GM12878 (cell line): ENCODE measurements around the gene SCIMP. TPM values are rescaled to one million over a fixed set of nuclear protein-coding genes. Genes with fewer than 3 reads are reported as not detected.

Source experiments
- ATAC-seq: fragments of 200-7000 bp; cut with Tn5 transposase; 3 replicates; pipeline ENCODE4 v1.9.1; 2020; ENCODE audit warnings: mild to moderate bottlenecking, moderate library complexity
- BruUV-seq: library from RNA; stranded (reverse); fragments of 400-500 nt; replicated peaks from 2 replicates; lab custom pipeline; 2021; lab: Mats Ljungman, UMichigan
- CTCF ChIA-PET: fragments of 300-600 bp; sonication (Branson Sonifier 250); formaldehyde crosslinking; extraction: SDS; loops from one replicate; lab custom pipeline; 2021; ENCODE audit warnings: inconsistent platforms; lab: Yijun Ruan, JAX
- POLR2A ChIA-PET: fragments of 350-600 bp; formaldehyde crosslinking; extraction: SDS; loops from one replicate; lab custom pipeline; 2021; ENCODE audit warnings: inconsistent platforms; lab: Charles Lee
- RAD21 ChIA-PET: fragments of 300-600 bp; sonication (Branson Sonifier 250); formaldehyde crosslinking; loops from one replicate; lab custom pipeline; 2023; ENCODE audit warnings: antibody characterized with exemption; ENCODE audit not compliant: unreplicated experiment; lab: Charles Lee
- SMC1A ChIA-PET: fragments of 300-600 bp; sonication (Branson Sonifier 250); formaldehyde crosslinking; loops from one replicate; lab custom pipeline; 2023; ENCODE audit not compliant: unreplicated experiment, uncharacterized antibody; lab: Charles Lee
- DNase-seq: peaks from one replicate; pipeline ENCODE4 v3.0.0-alpha.2; 2011; ENCODE audit warnings: low read depth, low spot score
- FAIRE-seq: peaks from 3 replicates; lab custom pipeline; 2011; peaks lifted over from hg19 to GRCh38; lab: Jason Lieb, UNC
- H2AFZ ChIP-seq: 2 replicates; pipeline ENCODE4 v1.6.0; 2011; ENCODE audit warnings: low read depth, low read length, control low read depth; ENCODE audit not compliant: control insufficient read depth
- H3K27ac ChIP-seq: 2 replicates; pipeline ENCODE4 v1.5.1; 2011; ENCODE audit warnings: control low read depth; ENCODE audit not compliant: control insufficient read depth, insufficient read depth
- H3K27me3 ChIP-seq, 2 experiments: replicated peaks in 1 of 2; 2 replicates each; pipeline versions ENCODE4 v1.6.0 to v1.6.1; 2011; ENCODE audit warnings: low read length in 1 of 2; ENCODE audit not compliant: control insufficient read depth in 2 of 2, insufficient read depth in 2 of 2
- H3K36me3 ChIP-seq, 2 experiments: 2 replicates each; pipeline ENCODE4 v1.5.1; 2011; ENCODE audit warnings: low read length in 1 of 2; ENCODE audit not compliant: control insufficient read depth in 2 of 2, insufficient read depth in 2 of 2
- H3K4me1 ChIP-seq: 2 replicates; pipeline ENCODE4 v1.6.1; 2011; ENCODE audit warnings: mild to moderate bottlenecking, low read length, moderate library complexity, mixed read lengths; ENCODE audit not compliant: control insufficient read depth, insufficient read depth
- H3K4me2 ChIP-seq: 2 replicates; pipeline ENCODE4 v1.6.0; 2011; ENCODE audit warnings: control low read depth; ENCODE audit not compliant: control insufficient read depth, insufficient read depth
- H3K4me3 ChIP-seq: fragments of 200-600 bp; sonication (generic); 2 replicates; pipeline ENCODE4 v1.5.1; 2016
- H3K79me2 ChIP-seq: 2 replicates; pipeline ENCODE4 v1.6.0; 2011; ENCODE audit warnings: low read length; ENCODE audit not compliant: control insufficient read depth, insufficient read depth
- H3K9ac ChIP-seq: 2 replicates; pipeline ENCODE4 v1.8.0; 2011; ENCODE audit warnings: low read length, control low read depth, mixed read lengths; ENCODE audit not compliant: control insufficient read depth, insufficient read depth
- H3K9me3 ChIP-seq: replicated peaks from 3 replicates; pipeline ENCODE4 v1.5.1; 2011; ENCODE audit warnings: mild to moderate bottlenecking, low read length; ENCODE audit not compliant: control insufficient read depth, insufficient read depth
- H4K20me1 ChIP-seq: 2 replicates; pipeline ENCODE4 v1.6.0; 2011; ENCODE audit not compliant: control insufficient read depth, insufficient read depth
- ATF3 ChIP-seq: IDR thresholded peaks from 2 replicates; pipeline ENCODE4 v1.6.1; 2011; ENCODE audit warnings: low read depth, mild to moderate bottlenecking, low read length, moderate library complexity, borderline replicate concordance; ENCODE audit errors: extremely low read depth
- HSF1 ChIP-seq: fragments of 150-350 bp; IDR thresholded peaks from 2 replicates; pipeline ENCODE4 v1.6.1; 2014; ENCODE audit warnings: mild to moderate bottlenecking, low read depth, low read length
- KAT2A ChIP-seq: conservative IDR thresholded peaks from 2 replicates; pipeline ENCODE4 v1.6.1; 2011; ENCODE audit warnings: low read depth, low read length; ENCODE audit not compliant: control insufficient read depth
- NR2C1 ChIP-seq: fragments of 450-650 bp; IDR thresholded peaks from 2 replicates; pipeline ENCODE4 v1.6.1; 2017; ENCODE audit warnings: antibody characterized with exemption, mild to moderate bottlenecking, moderate library complexity
- RCOR1 ChIP-seq: conservative IDR thresholded peaks from 2 replicates; pipeline ENCODE4 v1.6.1; 2012; ENCODE audit warnings: low read depth, low read length, improper control_type of control experiment
- SUPT20H ChIP-seq: IDR thresholded peaks from 2 replicates; pipeline ENCODE4 v1.6.1; 2011; ENCODE audit warnings: low read depth, mild to moderate bottlenecking, low read length, moderate library complexity, borderline replicate concordance; ENCODE audit not compliant: control insufficient read depth
- USF2 ChIP-seq: IDR thresholded peaks from 2 replicates; pipeline ENCODE4 v1.6.1; 2011; ENCODE audit warnings: low read depth, low read length, improper control_type of control experiment, borderline replicate concordance
- ZBED1 ChIP-seq: IDR thresholded peaks from 2 replicates; pipeline ENCODE4 v1.6.1; 2016; ENCODE audit warnings: borderline replicate concordance
- WGBS: methylation state at CpG from one replicate; pipeline ENCODE4 v1.1.6; 2016; ENCODE audit warnings: low lambda C conversion rate; ENCODE audit not compliant: insufficient replicate concordance, insufficient coverage; ENCODE audit errors: missing lambda C conversion rate; 5-methylcytosine and 5-hydroxymethylcytosine counted together
- in situ Hi-C: fragments of 300-500 bp; cut with MboI; formaldehyde crosslinking; loops from 9 replicates; pipeline ENCODE4 v1.14.3; 2018; ENCODE audit warnings: mixed read lengths
- intact Hi-C: fragments of 100-400 bp; cut with micrococcal nuclease; formaldehyde crosslinking; loops from one replicate; pipeline ENCODE4 v1.14.2; 2022; ENCODE audit not compliant: unreplicated experiment
- polyA plus RNA-seq, 11 experiments: library from polyadenylated mRNA; depleted of rRNA in 4 of 11; unstranded in 6 of 11; stranded (reverse) in 5 of 11; fragments of >200 nt; fragmentation: Nextera tagmentation in 4 of 11; fragmentation: Illumina TruSeq in 1 of 11; extraction: Ambion mirVana in 4 of 11; extraction: Trizol in 1 of 11; gene quantifications; 1 replicate in 1 of 11; 2 replicates in 10 of 11; pipeline versions ENCODE4 v1.2.1 to v1.2.3, GENCODE V29; 2011 to 2016; ENCODE audit warnings: inconsistent platforms in 2 of 11, missing spikeins in 2 of 11, low read depth in 1 of 11
- total RNA-seq, 4 experiments: library from RNA; depleted of rRNA in 3 of 4; stranded (reverse); fragments of >200 nt in 3 of 4; fragmentation: Illumina TruSeq in 1 of 4; extraction: Trizol in 1 of 4; gene quantifications; 2 replicates each; pipeline versions ENCODE4 v1.2.1 to v1.2.3, GENCODE V29; 2013 to 2021
- TF ChIP-seq, protein P1 (sequence below): IDR thresholded peaks from 2 replicates; pipeline ENCODE4 v1.6.1; 2012; ENCODE audit warnings: mild to moderate bottlenecking, low read depth, low read length

Gene SCIMP
- total and polyA plus RNA-seq, 10 of the 15 experiments (the other 5 are each of a cell fraction or from before 2014, with no cell fraction given) = 56.7 to 151 (median 95.0) TPM

GRCh38 chr17:5220074-5220473, 14.6 kb downstream of the SCIMP start:
- CTCF ChIA-PET = interaction anchor here (1.1 kb wide), 1 partner anchor 22 kb away, joined by 3 read pairs; no protein-coding TSS in a partner anchor
- no TSS peak for BruUV-seq
- 83% methylated on average over 5 of the region's 5 CpGs for WGBS

More at GRCh38 chr17:5220074-5220473, 14.6 kb downstream of the SCIMP start:
- ChIA-PET SMC1A (interaction anchor here (1.7 kb wide), 1 partner anchor 19 kb away, joined by 7 read pairs; no protein-coding TSS in a partner anchor), POLR2A (interaction anchor here (0.7 to 1.6 kb wide), 2 partner anchors 9 to 25 kb away, joined by 3 to 5 read pairs; no protein-coding TSS in a partner anchor), RAD21 (interaction anchor here (1.0 kb wide), 1 partner anchor 10 kb away, joined by 3 read pairs; no protein-coding TSS in a partner anchor)
- H3K4me2 ChIP-seq = no peak overlapping the region
- H2AFZ ChIP-seq = no peak overlapping the region
- H4K20me1 ChIP-seq = no peaks in the 10 kb centered on the region
- FAIRE-seq (no peak), ATAC-seq (no peak), DNase-seq (no peak)
- in situ Hi-C loops (loop anchor here (25.0 kb wide), 1 partner anchor 1508 kb away; the partner anchor contains the start of gene HASPIN), intact Hi-C loops (no loop called here)
- H3K27me3 ChIP-seq = no peaks in the 10 kb centered on the region
- H3K27ac ChIP-seq = no peak overlapping the region
- H3K36me3 ChIP-seq = peaks cover 0 to 41% of the 10 kb centered on the region in 2 experiments; a peak in 2 of 4 replicates
- H3K9me3 ChIP-seq = no peaks in the 10 kb centered on the region
- H3K4me3 ChIP-seq = no peak overlapping the region
- H3K4me1 ChIP-seq = peaks cover 40% of the 10 kb centered on the region
- no peak for TF ChIP-seq USF2
- TF ChIP-seq ATF3 = no peak
- TF ChIP-seq KAT2A = no peak
- no peak for TF ChIP-seq ZBED1
- TF ChIP-seq SUPT20H = no peak
- TF ChIP-seq RCOR1 = no peak
- TF ChIP-seq, protein P1, sequence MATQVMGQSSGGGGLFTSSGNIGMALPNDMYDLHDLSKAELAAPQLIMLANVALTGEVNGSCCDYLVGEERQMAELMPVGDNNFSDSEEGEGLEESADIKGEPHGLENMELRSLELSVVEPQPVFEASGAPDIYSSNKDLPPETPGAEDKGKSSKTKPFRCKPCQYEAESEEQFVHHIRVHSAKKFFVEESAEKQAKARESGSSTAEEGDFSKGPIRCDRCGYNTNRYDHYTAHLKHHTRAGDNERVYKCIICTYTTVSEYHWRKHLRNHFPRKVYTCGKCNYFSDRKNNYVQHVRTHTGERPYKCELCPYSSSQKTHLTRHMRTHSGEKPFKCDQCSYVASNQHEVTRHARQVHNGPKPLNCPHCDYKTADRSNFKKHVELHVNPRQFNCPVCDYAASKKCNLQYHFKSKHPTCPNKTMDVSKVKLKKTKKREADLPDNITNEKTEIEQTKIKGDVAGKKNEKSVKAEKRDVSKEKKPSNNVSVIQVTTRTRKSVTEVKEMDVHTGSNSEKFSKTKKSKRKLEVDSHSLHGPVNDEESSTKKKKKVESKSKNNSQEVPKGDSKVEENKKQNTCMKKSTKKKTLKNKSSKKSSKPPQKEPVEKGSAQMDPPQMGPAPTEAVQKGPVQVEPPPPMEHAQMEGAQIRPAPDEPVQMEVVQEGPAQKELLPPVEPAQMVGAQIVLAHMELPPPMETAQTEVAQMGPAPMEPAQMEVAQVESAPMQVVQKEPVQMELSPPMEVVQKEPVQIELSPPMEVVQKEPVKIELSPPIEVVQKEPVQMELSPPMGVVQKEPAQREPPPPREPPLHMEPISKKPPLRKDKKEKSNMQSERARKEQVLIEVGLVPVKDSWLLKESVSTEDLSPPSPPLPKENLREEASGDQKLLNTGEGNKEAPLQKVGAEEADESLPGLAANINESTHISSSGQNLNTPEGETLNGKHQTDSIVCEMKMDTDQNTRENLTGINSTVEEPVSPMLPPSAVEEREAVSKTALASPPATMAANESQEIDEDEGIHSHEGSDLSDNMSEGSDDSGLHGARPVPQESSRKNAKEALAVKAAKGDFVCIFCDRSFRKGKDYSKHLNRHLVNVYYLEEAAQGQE = no peak
- TF ChIP-seq NR2C1 = no peak
- TF ChIP-seq HSF1 = no peak
- H3K9ac ChIP-seq = no peak overlapping the region
- H3K79me2 ChIP-seq = peaks cover 13% of the 10 kb centered on the region
